ENCODE results near the gene PRR14. TPM values are rescaled to one million over a fixed set of nuclear protein-coding genes. Genes with fewer than 3 reads are reported as not detected.

PRR14 gene
- total and polyA plus RNA-seq, 2 of the 8 experiments (the other 6 are each of a cell fraction or from before 2014, with no cell fraction given) = 3.6 to 16.1 TPM

DNA sequence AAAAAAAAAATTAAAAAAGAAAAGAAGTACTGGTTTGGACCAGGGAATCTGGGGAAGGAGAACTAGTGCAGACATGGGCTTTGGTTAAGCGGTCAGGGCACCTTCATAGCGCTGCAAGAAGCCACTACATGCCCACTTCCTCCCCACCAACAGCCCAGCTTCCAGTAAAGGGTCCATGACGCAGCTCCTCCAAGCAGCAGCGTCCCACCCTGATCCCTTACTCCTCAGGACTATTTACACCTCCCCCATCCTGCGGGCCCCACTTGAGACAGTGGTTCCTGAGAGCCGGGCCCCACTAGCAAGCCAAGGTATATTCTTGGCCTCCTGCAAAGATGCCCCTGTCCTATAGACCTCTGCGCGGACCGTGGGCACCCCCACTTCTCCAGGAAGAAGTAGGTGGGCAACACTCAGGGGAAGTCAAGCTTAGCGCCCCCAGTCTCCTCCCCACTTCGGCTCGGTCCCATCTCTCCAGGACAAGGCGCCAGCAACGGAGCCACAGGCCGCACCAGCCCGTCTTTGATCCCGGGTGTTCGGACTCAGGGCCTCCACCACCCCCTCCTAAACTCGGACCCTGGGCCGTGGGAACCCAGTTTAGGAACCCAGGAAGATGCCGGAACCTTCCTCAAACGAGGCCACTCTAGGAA is 913 bp upstream of the PRR14 start:
- H3K9ac ChIP-seq (replicated peaks in 1 of 4; ENCODE audit: extremely low read depth in 1 of 4, low read depth in 3 of 4, low read length in 3 of 4) = peak overlapping the region in 2 of 4 experiments; percentile 37 to 45; a peak in 2 of 7 replicates
- ChIA-PET POLR2A (ENCODE audit: partially characterized antibody) (interaction anchor here (0.8 to 2.1 kb wide), 8 partner anchors 8 to 98 kb away, joined by 3 to 7 read pairs (median 4); partner anchors contain the start of genes PHKG2 and ZNF764), CTCF (ENCODE audit: partially characterized antibody) (interaction anchor here (0.6 to 8.2 kb wide), 6 partner anchors 9 to 1710 kb away, joined by 3 to 48 read pairs (median 4); no protein-coding TSS in a partner anchor)
- peaks cover 0 to 13% (median 11%) of the 10 kb centered on the region in 4 experiments; a peak in 6 of 7 replicates for H3K27me3 ChIP-seq (replicated peaks in 1 of 4; ENCODE audit: control insufficient read depth in 3 of 4, extremely low read depth in 1 of 4, insufficient read depth in 3 of 4, low read length in 3 of 4)
- no peak overlapping the region for H3K14ac ChIP-seq (ENCODE audit: insufficient read length)
- WGBS, 2 experiments (ENCODE audit: extremely low coverage in 1 of 2, insufficient coverage in 1 of 2, insufficient read length in 1 of 2, insufficient replicate concordance in 2 of 2, low coverage in 1 of 2, low lambda C conversion rate in 2 of 2, missing lambda C conversion rate in 1 of 2) = 82% methylated on average over 22 of the region's 22 CpGs; no CpG with 5 or more reads in 1 of the 2 experiments
- no peak overlapping the region for H3K23ac ChIP-seq (ENCODE audit: insufficient read length)
- peak overlapping the region; percentile 57 for H2AFZ ChIP-seq (ENCODE audit: low read length)
- 0 out of 2 replicates have a peak overlapping the region, but pooled peaks have one; percentile 32 for H2BK20ac ChIP-seq (ENCODE audit: low read length)
- no peak overlapping the region for H2BK120ac ChIP-seq (replicated peaks; ENCODE audit: low read depth, low read length)
- H3K27ac ChIP-seq (ENCODE audit: low read depth, low read length) = peak overlapping the region; percentile 58; the same call in 1 of the 2 replicates
- TF ChIP-seq KDM4A (IDR thresholded peaks at IDR 0.05; ENCODE audit: low read depth, low read length, severe bottlenecking) (peak; percentile 10), TAF1 (IDR thresholded peaks at IDR 0.05; ENCODE audit: low read depth, low read length) (no peak)
- 0 out of 2 replicates have a peak overlapping the region, but pooled peaks have one; percentile 23 for H2BK12ac ChIP-seq (ENCODE audit: low read depth, low read length)
- peak overlapping the region; percentile 13 for H4K91ac ChIP-seq (replicated peaks; ENCODE audit: insufficient read length, low read length)
- DNase-seq (ENCODE audit: low read depth in 1 of 2, low spot score in 2 of 2) (no peak), FAIRE-seq (no peak)
- no peaks in the 10 kb centered on the region for H3K79me2 ChIP-seq (ENCODE audit: control insufficient read depth in 1 of 2, insufficient read depth in 2 of 2, low read length in 2 of 2)
- H3K23me2 ChIP-seq (ENCODE audit: low read depth, low read length) = peaks cover 2% of the 10 kb centered on the region; the same call in 1 of the 2 replicates
- peak overlapping the region; percentile 68 for H3K18ac ChIP-seq (ENCODE audit: extremely low read depth, low read length)
- H3K4me2 ChIP-seq (ENCODE audit: insufficient read depth in 1 of 2, low read depth in 2 of 2, low read length in 2 of 2) = peak overlapping the region; percentile 45 to 56
- H3K4me3 ChIP-seq (ENCODE audit: extremely low read depth in 1 of 4, insufficient read depth in 2 of 4, low read depth in 3 of 4, low read length in 4 of 4) = peak overlapping the region in 3 of 4 experiments; percentile 21 to 39 (median 36); a peak in 4 of 8 replicates
- H3K4ac ChIP-seq (replicated peaks; ENCODE audit: insufficient read length, low read depth, low read length) = no peak overlapping the region
- peak overlapping the region; percentile 23 for H4K5ac ChIP-seq (ENCODE audit: insufficient read length, low read depth, low read length)
- 0 out of 2 replicates have a peak, but pooled peaks cover 2% of the 10 kb centered on the region for H3K79me1 ChIP-seq (ENCODE audit: low read depth, low read length)
- no peak overlapping the region for H2AK5ac ChIP-seq (ENCODE audit: low read depth, low read length)
- no peaks in the 10 kb centered on the region for H3K9me3 ChIP-seq (ENCODE audit: insufficient read depth in 2 of 2, low read depth in 1 of 2, low read length in 1 of 2)
- no peak overlapping the region for H3K56ac ChIP-seq (replicated peaks; ENCODE audit: insufficient read length, low read depth, low read length)
- H3K4me1 ChIP-seq (replicated peaks in 1 of 4; ENCODE audit: control insufficient read depth in 3 of 4, insufficient read depth in 4 of 4, low read length in 3 of 4) = peaks cover 0 to 7% (median 0%) of the 10 kb centered on the region in 4 experiments; a peak in 3 of 7 replicates
- no peaks in the 10 kb centered on the region for H3K36me3 ChIP-seq (ENCODE audit: control insufficient read depth in 2 of 4, insufficient read depth in 4 of 4, low read length in 3 of 4)
- no peak overlapping the region; the same call in 1 of the 2 replicates for H2BK15ac ChIP-seq (ENCODE audit: low read length)
- H4K8ac ChIP-seq (ENCODE audit: extremely low read depth, insufficient read depth, low read length) = peak overlapping the region; percentile 63; the same call in 1 of the 2 replicates
- peak overlapping the region; percentile 18 for H2BK5ac ChIP-seq (ENCODE audit: low read depth, low read length)
- peaks cover 0 to 3% of the 10 kb centered on the region in 2 experiments for H4K20me1 ChIP-seq (replicated peaks in 1 of 2; ENCODE audit: control insufficient read depth in 1 of 2, insufficient read depth in 2 of 2, low read length in 2 of 2)

Data from H1 (cell line).